Measurements from ENCODE around the gene NSL1. TPM values are rescaled to one million over a fixed set of nuclear protein-coding genes. Genes with fewer than 3 reads are reported as not detected.
"Not testable (repeated sequence)": the region's sequence is repeated elsewhere in the genome, so short reads cannot be mapped to it uniquely, and the experiment has no call there.

NSL1 gene
- total RNA-seq, 1 experiment from 2014 or later, result 45.6 TPM

GRCh38 chr1:212771341-212771740, 20.2 kb downstream of the NSL1 start:
- POLR2A ChIA-PET, result no interaction called here
- Mint-ChIP-seq H3K27me3 (ENCODE audit: insufficient read depth, unreplicated experiment) (no peaks in the 10 kb centered on the region), H3K4me3 (ENCODE audit: unreplicated experiment) (no peak overlapping the region), H3K4me1 (ENCODE audit: low read depth, unreplicated experiment) (no peaks in the 10 kb centered on the region), H3K27ac (ENCODE audit: unreplicated experiment) (no peak overlapping the region), H3K36me3 (ENCODE audit: insufficient read depth, unreplicated experiment) (peaks cover 30% of the 10 kb centered on the region), H3K9me3 (ENCODE audit: unreplicated experiment) (peaks cover 35% of the 10 kb centered on the region)
- DNase-seq, result no peak
- intact Hi-C loops (cut with micrococcal nuclease; ENCODE audit: unreplicated experiment), result no loop called here
- Histone ChIP-seq H3K4me1 (no peaks in the 10 kb centered on the region), H3K9me3 (peaks cover 21% of the 10 kb centered on the region), H3K4me3 (ENCODE audit: low read depth, low read length) (no peak overlapping the region), H3K36me3 (ENCODE audit: control insufficient read depth, insufficient read depth, low read length) (no peaks in the 10 kb centered on the region), H3K27me3 (replicated peaks; ENCODE audit: control insufficient read depth, insufficient read depth, low read length) (no peaks in the 10 kb centered on the region)
- CTCF ChIA-PET, result no interaction called here
- TF ChIP-seq CTCF (IDR thresholded peaks at IDR 0.05; ENCODE audit: insufficient read depth in 1 of 2, low read depth in 1 of 2, low read length in 1 of 2, severe bottlenecking in 1 of 2, unreplicated experiment in 1 of 2), result no peak
- BruUV-seq (replicated peaks), result no TSS peak

GRCh38 chr1:212769459-212770167, 22.0 kb downstream of the NSL1 start:
- CTCF ChIA-PET, result interaction anchor here (0.9 to 1.0 kb wide), 2 partner anchors 20 to 88 kb away, joined by 4 to 7 read pairs; partner anchors contain the start of gene FLVCR1
- Histone ChIP-seq H3K9me3 (peaks cover 21% of the 10 kb centered on the region), H3K36me3 (ENCODE audit: control insufficient read depth, insufficient read depth, low read length) (no peaks in the 10 kb centered on the region), H3K27me3 (replicated peaks; ENCODE audit: control insufficient read depth, insufficient read depth, low read length) (no peaks in the 10 kb centered on the region), H3K4me1 (no peaks in the 10 kb centered on the region), H3K4me3 (ENCODE audit: low read depth, low read length) (no peak overlapping the region)
- TF ChIP-seq CTCF (IDR thresholded peaks at IDR 0.05; ENCODE audit: insufficient read depth in 1 of 2, low read depth in 1 of 2, low read length in 1 of 2, severe bottlenecking in 1 of 2, unreplicated experiment in 1 of 2), result no peak
- intact Hi-C loops (cut with micrococcal nuclease; ENCODE audit: unreplicated experiment), result no loop called here
- Mint-ChIP-seq H3K4me3 (ENCODE audit: unreplicated experiment) (no peak overlapping the region), H3K4me1 (ENCODE audit: low read depth, unreplicated experiment) (no peaks in the 10 kb centered on the region), H3K9me3 (ENCODE audit: unreplicated experiment) (peaks cover 42% of the 10 kb centered on the region), H3K27me3 (ENCODE audit: insufficient read depth, unreplicated experiment) (no peaks in the 10 kb centered on the region), H3K36me3 (ENCODE audit: insufficient read depth, unreplicated experiment) (peaks cover 42% of the 10 kb centered on the region), H3K27ac (ENCODE audit: unreplicated experiment) (no peak overlapping the region)
- BruUV-seq (replicated peaks), result no TSS peak
- DNase-seq, result no peak
- POLR2A ChIA-PET, result interaction anchor here (0.5 kb wide), 1 partner anchor 28 kb away, joined by 6 read pairs; no protein-coding TSS in a partner anchor

DNA sequence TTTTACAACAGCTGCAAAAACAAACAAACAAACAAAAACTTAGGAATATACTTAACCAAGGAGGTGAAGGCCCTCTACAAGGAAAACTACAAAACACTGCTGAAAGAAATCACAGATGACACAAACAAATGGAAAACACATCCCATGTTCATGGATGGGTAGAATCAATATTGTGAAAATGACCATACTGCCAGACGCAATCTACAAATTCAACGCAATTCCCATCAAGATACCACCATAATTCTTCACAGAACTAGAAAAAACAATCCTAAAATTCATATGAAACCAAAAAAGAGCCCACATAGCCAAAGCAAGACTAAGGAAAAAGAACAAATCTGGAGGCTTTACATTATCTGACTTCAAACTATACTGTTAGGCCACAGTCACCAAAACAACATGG, 24.8 kb downstream of the NSL1 start:
- CTCF ChIA-PET; H3K4me1 Mint-ChIP-seq (ENCODE audit: low read depth, unreplicated experiment); H3K36me3 ChIP-seq (ENCODE audit: control insufficient read depth, insufficient read depth, low read length); H3K27me3 ChIP-seq (replicated peaks; ENCODE audit: control insufficient read depth, insufficient read depth, low read length); BruUV-seq (replicated peaks); H3K27ac Mint-ChIP-seq (ENCODE audit: unreplicated experiment); H3K4me1 ChIP-seq; H3K4me3 ChIP-seq (ENCODE audit: low read depth, low read length); H3K4me3 Mint-ChIP-seq (ENCODE audit: unreplicated experiment); H3K27me3 Mint-ChIP-seq (ENCODE audit: insufficient read depth, unreplicated experiment); intact Hi-C loops (cut with micrococcal nuclease; ENCODE audit: unreplicated experiment); DNase-seq: not testable (repeated sequence)
- peaks cover 36% of the 10 kb centered on the region for H3K36me3 Mint-ChIP-seq (ENCODE audit: insufficient read depth, unreplicated experiment)
- peaks cover 21% of the 10 kb centered on the region for H3K9me3 ChIP-seq
- peaks cover 42% of the 10 kb centered on the region for H3K9me3 Mint-ChIP-seq (ENCODE audit: unreplicated experiment)
- POLR2A ChIA-PET, result interaction anchor here (0.7 kb wide), 1 partner anchor 45 kb away, joined by 3 read pairs; no protein-coding TSS in a partner anchor

- H3K36me3 ChIP-seq (ENCODE audit: control insufficient read depth, insufficient read depth, low read length); H3K27me3 Mint-ChIP-seq (ENCODE audit: insufficient read depth, unreplicated experiment); CTCF ChIA-PET; intact Hi-C loops (cut with micrococcal nuclease; ENCODE audit: unreplicated experiment); H3K4me1 ChIP-seq; BruUV-seq (replicated peaks); H3K27ac Mint-ChIP-seq (ENCODE audit: unreplicated experiment); DNase-seq; H3K27me3 ChIP-seq (replicated peaks; ENCODE audit: control insufficient read depth, insufficient read depth, low read length); H3K4me1 Mint-ChIP-seq (ENCODE audit: low read depth, unreplicated experiment); POLR2A ChIA-PET; H3K4me3 ChIP-seq (ENCODE audit: low read depth, low read length); H3K4me3 Mint-ChIP-seq (ENCODE audit: unreplicated experiment): not testable (repeated sequence)
- Mint-ChIP-seq H3K9me3 (ENCODE audit: unreplicated experiment) (peaks cover 41% of the 10 kb centered on the region), H3K36me3 (ENCODE audit: insufficient read depth, unreplicated experiment) (peaks cover 29% of the 10 kb centered on the region)
- peaks cover 17% of the 10 kb centered on the region for H3K9me3 ChIP-seq
These were observed 26.8 kb downstream of the NSL1 start for GRCh38 chr1:212764718-212765281.
